Loucy (cell line): ENCODE measurements around the gene GADD45G.

Experiments used
- H2AFZ ChIP-seq: fragments of 200-600 bp; sonication (generic); 2 replicates; pipeline ENCODE4 v1.6.0; 2016; ENCODE audit warnings: antibody characterized with exemption, mild to moderate bottlenecking, low read length, moderate library complexity
- H3F3A ChIP-seq: fragments of 200-600 bp; 2 replicates; pipeline ENCODE4 v1.6.0; 2016; ENCODE audit warnings: antibody characterized with exemption, low read depth, mild to moderate bottlenecking
- H3K27me3 ChIP-seq: fragments of 200-600 bp; sonication (generic); 2 replicates; pipeline ENCODE4 v1.6.1; 2014; ENCODE audit warnings: low read length, mild to moderate bottlenecking; ENCODE audit not compliant: insufficient read depth, poor library complexity, severe bottlenecking
- H3K36me3 ChIP-seq: fragments of 200-600 bp; sonication (generic); 2 replicates; pipeline ENCODE4 v1.6.1; 2016; ENCODE audit warnings: low read length; ENCODE audit not compliant: insufficient read depth
- H3K4me1 ChIP-seq: fragments of 200-600 bp; sonication (generic); 2 replicates; pipeline ENCODE4 v1.5.1; 2014; ENCODE audit warnings: low read length, mild to moderate bottlenecking; ENCODE audit not compliant: insufficient read depth, poor library complexity, severe bottlenecking
- H3K4me2 ChIP-seq: fragments of 200-600 bp; sonication (generic); 2 replicates; pipeline ENCODE4 v1.6.0; 2014; ENCODE audit warnings: antibody characterized with exemption, low read length, low read depth, mild to moderate bottlenecking; ENCODE audit not compliant: poor library complexity, severe bottlenecking
- H3K4me3 ChIP-seq: fragments of 200-600 bp; sonication (generic); 2 replicates; pipeline ENCODE4 v1.5.1; 2014; ENCODE audit warnings: low read length, mild to moderate bottlenecking, mixed read lengths; ENCODE audit not compliant: poor library complexity, severe bottlenecking
- H3K79me2 ChIP-seq: fragments of 200-600 bp; sonication (generic); 2 replicates; pipeline ENCODE4 v1.6.1; 2014; ENCODE audit warnings: low read length; ENCODE audit not compliant: insufficient read depth
- H3K9ac ChIP-seq: fragments of 200-600 bp; sonication (generic); 2 replicates; pipeline ENCODE4 v1.6.0; 2014; ENCODE audit warnings: mild to moderate bottlenecking, low read depth, low read length, moderate library complexity; ENCODE audit not compliant: poor library complexity, severe bottlenecking
- H3K9me2 ChIP-seq: fragments of 200-600 bp; sonication (generic); replicated peaks from 2 replicates; pipeline ENCODE4 v1.6.1; 2016; ENCODE audit warnings: low read depth, low read length, mixed read lengths
- H3K9me3 ChIP-seq: fragments of 200-600 bp; sonication (generic); 2 replicates; pipeline ENCODE4 v1.6.1; 2014; ENCODE audit warnings: mild to moderate bottlenecking, antibody characterized with exemption, low read length, low read depth; ENCODE audit not compliant: insufficient read depth
- H4K20me1 ChIP-seq: fragments of 200-600 bp; sonication (generic); 2 replicates; pipeline ENCODE4 v1.6.0; 2014; ENCODE audit warnings: antibody characterized with exemption, low read length, mild to moderate bottlenecking; ENCODE audit not compliant: insufficient read depth, poor library complexity, severe bottlenecking
- EZH2phosphoT487 ChIP-seq: fragments of 200-600 bp; IDR thresholded peaks from 2 replicates; pipeline ENCODE4 v1.6.1; 2018; ENCODE audit warnings: antibody characterized with exemption, mild to moderate bottlenecking, moderate library complexity, borderline replicate concordance
- TF ChIP-seq, protein P1 (sequence below): fragments of 200-600 bp; sonication (generic); conservative IDR thresholded peaks from 2 replicates; pipeline ENCODE4 v1.5.1; 2014; ENCODE audit warnings: mild to moderate bottlenecking, antibody characterized with exemption, low read length

The GADD45G gene

DNA sequence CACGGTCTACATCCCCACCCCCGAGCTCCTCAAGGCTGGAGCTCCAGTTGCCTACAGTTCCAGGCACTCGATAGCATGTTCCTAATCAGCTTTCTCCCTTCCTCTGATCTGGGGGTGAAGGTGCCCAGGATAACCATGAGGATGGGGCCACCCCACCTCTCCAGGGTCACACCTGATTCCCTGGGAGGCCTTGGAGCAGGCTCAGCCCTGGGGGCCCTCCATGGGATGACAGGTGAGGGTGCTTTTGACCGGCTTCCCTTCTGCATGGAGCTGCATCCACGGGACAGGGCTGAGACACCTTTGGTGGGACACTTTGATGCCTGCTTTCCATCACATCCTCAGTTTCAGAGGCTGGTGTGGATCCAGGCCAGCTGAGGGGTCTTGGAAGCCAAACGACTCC, 28.6 kb downstream of the GADD45G start:
- no peak overlapping the region for H3K4me2 ChIP-seq
- TF ChIP-seq, protein P1, sequence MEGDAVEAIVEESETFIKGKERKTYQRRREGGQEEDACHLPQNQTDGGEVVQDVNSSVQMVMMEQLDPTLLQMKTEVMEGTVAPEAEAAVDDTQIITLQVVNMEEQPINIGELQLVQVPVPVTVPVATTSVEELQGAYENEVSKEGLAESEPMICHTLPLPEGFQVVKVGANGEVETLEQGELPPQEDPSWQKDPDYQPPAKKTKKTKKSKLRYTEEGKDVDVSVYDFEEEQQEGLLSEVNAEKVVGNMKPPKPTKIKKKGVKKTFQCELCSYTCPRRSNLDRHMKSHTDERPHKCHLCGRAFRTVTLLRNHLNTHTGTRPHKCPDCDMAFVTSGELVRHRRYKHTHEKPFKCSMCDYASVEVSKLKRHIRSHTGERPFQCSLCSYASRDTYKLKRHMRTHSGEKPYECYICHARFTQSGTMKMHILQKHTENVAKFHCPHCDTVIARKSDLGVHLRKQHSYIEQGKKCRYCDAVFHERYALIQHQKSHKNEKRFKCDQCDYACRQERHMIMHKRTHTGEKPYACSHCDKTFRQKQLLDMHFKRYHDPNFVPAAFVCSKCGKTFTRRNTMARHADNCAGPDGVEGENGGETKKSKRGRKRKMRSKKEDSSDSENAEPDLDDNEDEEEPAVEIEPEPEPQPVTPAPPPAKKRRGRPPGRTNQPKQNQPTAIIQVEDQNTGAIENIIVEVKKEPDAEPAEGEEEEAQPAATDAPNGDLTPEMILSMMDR, result no peak
- no peak for TF ChIP-seq EZH2phosphoT487
- H2AFZ ChIP-seq, result no peak overlapping the region
- no peaks in the 10 kb centered on the region for H3K4me1 ChIP-seq
- no peak overlapping the region for H3K9ac ChIP-seq
- H3K36me3 ChIP-seq, result no peaks in the 10 kb centered on the region
- H3F3A ChIP-seq, result no peaks in the 10 kb centered on the region
- H4K20me1 ChIP-seq, result no peaks in the 10 kb centered on the region
- no peaks in the 10 kb centered on the region for H3K27me3 ChIP-seq
- H3K9me3 ChIP-seq, result no peaks in the 10 kb centered on the region
- H3K4me3 ChIP-seq, result no peak overlapping the region
- H3K79me2 ChIP-seq, result no peaks in the 10 kb centered on the region
- no peaks in the 10 kb centered on the region for H3K9me2 ChIP-seq

DNA sequence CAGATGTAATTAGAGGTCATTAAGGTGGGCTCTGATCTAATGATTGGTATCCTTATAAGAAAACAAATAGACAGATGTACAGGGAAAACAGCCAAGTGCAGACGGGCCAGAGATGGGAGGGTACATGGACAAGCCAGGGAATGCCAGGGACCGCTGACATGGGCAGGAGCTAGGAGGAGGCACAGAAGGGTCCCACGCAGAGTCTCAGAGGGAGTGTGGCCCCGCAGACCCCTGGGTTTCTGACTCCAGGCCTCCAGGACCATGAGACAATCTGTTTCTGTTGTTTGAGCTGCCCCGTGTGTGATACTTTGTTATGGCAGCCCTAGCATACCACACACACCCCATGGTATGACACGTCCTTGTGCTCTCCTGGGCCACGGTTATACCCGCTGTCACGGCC, 29.1 kb downstream of the GADD45G start:
- no peaks in the 10 kb centered on the region for H3K36me3 ChIP-seq
- no peak for TF ChIP-seq EZH2phosphoT487
- TF ChIP-seq, protein P1, result no peak
- no peak overlapping the region for H3K4me3 ChIP-seq
- H3K4me1 ChIP-seq, result no peaks in the 10 kb centered on the region
- no peak overlapping the region for H3K4me2 ChIP-seq
- H4K20me1 ChIP-seq, result no peaks in the 10 kb centered on the region
- H3K9ac ChIP-seq, result no peak overlapping the region
- H3K9me2 ChIP-seq, result no peaks in the 10 kb centered on the region
- no peaks in the 10 kb centered on the region for H3K79me2 ChIP-seq
- no peaks in the 10 kb centered on the region for H3K27me3 ChIP-seq
- no peaks in the 10 kb centered on the region for H3K9me3 ChIP-seq
- H3F3A ChIP-seq, result no peaks in the 10 kb centered on the region
- no peak overlapping the region for H2AFZ ChIP-seq

DNA sequence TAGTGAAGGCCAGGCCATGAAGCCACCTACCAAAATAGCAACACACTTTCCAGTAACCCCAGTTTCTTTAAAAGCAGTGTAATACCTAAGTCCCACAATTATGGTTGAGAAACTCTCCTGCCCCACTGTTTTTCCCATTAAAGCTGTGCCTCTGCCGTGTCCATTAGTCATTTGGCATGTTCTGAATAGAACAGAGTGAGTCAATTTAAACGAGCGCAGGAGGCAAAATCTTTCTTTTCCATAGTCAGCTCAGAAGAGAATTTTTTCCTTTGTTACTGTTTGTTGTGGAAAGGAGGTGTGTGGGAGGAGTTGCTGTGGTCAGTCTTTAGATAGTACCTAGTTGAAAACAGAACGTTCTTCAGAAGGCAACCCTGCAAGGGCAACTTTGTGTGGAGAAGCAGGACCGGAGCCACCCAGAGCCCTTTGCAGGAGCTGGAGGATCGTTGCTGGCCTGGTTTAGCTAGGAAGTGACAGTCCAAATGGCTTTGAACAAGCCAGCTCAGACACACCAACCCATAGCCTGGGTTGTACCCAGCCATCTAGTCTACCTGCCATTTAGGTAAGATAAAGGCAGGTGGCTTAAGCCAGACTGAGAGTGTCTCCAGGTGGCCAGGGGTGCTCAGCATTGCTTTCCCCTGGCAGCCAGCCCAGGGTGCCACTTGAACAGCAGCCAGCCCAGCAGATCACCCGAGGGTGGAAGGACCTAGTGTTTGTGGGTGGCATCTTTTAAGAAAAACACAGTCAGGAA, 30.4 kb downstream of the GADD45G start:
- Histone ChIP-seq H3K4me3 (no peak overlapping the region), H3K4me1 (no peaks in the 10 kb centered on the region), H3K36me3 (no peaks in the 10 kb centered on the region)

More for the DNA sequence above, 30.4 kb downstream of the GADD45G start:
- Histone ChIP-seq H2AFZ (no peak overlapping the region), H3K79me2 (no peaks in the 10 kb centered on the region), H3K4me2 (no peak overlapping the region), H3K9me2 (no peaks in the 10 kb centered on the region), H3K9me3 (no peaks in the 10 kb centered on the region), H3K9ac (no peak overlapping the region), H4K20me1 (no peaks in the 10 kb centered on the region), H3F3A (no peaks in the 10 kb centered on the region), H3K27me3 (no peaks in the 10 kb centered on the region)
- TF ChIP-seq, protein P1, result no peak
